C4-2B (cell line): ENCODE results near the gene GAST.
"Not testable (repeated sequence)": the region's sequence is repeated elsewhere in the genome, so short reads cannot be mapped to it uniquely, and the experiment has no call there.

Experiments used
- H3K27ac ChIP-seq: fragments of 450-650 bp; 2 replicates; pipeline ENCODE4 v1.5.1; 2017
- ZFX ChIP-seq: fragments of 450-650 bp; IDR thresholded peaks from 2 replicates; pipeline ENCODE4 v1.6.1; 2017
- TF ChIP-seq, protein P1 (sequence below): fragments of 450-650 bp; conservative IDR thresholded peaks from 2 replicates; pipeline ENCODE4 v1.5.1; 2017; ENCODE audit warnings: mild to moderate bottlenecking

The GAST gene

DNA sequence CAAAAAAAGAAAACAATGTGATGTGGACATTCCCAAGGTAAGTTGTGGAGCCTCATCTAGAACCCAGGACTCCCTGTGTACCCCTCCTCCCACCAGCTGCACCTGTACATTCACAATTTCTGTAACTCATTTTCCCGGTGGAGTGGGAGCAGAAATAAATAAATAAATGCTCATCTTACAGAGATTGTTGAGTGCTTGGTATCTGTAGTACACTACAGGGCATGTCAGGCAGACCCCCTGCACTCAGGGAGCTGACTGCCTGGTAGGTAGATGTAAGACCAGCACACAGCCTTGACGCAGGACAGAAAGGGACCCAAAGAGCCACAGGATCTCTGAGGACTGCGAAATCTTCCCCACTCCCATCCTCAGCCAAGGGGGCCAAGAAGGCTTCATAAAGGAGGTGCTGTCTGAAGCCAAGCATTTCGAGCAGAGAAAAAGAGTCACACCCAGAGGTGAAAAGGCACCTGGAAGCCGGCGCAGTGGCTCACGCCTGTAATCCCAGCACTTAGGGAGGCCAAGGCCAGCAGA is 16.9 kb upstream of the GAST start:
- no peak for TF ChIP-seq ZFX
- TF ChIP-seq, protein P1, sequence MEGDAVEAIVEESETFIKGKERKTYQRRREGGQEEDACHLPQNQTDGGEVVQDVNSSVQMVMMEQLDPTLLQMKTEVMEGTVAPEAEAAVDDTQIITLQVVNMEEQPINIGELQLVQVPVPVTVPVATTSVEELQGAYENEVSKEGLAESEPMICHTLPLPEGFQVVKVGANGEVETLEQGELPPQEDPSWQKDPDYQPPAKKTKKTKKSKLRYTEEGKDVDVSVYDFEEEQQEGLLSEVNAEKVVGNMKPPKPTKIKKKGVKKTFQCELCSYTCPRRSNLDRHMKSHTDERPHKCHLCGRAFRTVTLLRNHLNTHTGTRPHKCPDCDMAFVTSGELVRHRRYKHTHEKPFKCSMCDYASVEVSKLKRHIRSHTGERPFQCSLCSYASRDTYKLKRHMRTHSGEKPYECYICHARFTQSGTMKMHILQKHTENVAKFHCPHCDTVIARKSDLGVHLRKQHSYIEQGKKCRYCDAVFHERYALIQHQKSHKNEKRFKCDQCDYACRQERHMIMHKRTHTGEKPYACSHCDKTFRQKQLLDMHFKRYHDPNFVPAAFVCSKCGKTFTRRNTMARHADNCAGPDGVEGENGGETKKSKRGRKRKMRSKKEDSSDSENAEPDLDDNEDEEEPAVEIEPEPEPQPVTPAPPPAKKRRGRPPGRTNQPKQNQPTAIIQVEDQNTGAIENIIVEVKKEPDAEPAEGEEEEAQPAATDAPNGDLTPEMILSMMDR, result no peak
- H3K27ac ChIP-seq, result no peak overlapping the region

DNA sequence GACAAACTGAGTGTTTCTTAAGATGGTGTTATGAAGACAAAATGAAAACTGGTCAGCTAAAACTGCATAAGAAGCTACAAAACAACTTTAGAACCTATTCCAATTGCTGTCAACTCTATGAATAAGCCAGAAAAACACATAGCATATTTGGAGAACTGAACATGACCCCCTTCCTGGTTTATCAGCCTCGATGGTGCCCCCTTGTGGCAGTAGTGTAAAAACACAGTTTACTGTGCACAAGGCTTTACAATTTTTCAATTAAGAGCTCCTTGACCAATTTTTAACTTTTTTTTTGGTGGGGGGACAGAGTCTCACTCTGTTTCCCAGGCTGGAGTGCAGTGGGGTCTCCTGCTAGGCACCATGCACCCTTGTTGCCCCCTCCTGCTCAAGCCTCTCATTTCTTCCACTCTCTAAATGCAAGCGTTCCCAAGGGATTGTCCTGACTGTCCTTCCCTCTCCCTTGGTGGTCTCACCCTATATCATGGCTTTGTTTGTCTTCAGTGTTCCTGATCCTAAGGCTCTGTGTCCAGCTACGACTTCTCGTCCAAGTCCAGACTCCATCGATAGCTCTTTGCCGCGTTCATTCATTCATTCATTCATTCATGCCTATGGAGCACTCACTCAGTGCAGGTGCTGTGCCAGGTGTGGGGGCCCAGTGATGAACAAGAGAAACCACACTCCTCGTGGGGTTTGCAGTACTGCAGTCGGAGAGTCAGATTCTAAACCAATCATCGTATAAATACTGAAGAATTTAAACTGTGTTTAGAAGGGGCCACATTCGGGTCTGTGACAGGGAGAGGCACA is 16.0 kb upstream of the GAST start:
- no peak overlapping the region for H3K27ac ChIP-seq
- no peak for TF ChIP-seq ZFX
- TF ChIP-seq, protein P1, result peak; percentile 94

DNA sequence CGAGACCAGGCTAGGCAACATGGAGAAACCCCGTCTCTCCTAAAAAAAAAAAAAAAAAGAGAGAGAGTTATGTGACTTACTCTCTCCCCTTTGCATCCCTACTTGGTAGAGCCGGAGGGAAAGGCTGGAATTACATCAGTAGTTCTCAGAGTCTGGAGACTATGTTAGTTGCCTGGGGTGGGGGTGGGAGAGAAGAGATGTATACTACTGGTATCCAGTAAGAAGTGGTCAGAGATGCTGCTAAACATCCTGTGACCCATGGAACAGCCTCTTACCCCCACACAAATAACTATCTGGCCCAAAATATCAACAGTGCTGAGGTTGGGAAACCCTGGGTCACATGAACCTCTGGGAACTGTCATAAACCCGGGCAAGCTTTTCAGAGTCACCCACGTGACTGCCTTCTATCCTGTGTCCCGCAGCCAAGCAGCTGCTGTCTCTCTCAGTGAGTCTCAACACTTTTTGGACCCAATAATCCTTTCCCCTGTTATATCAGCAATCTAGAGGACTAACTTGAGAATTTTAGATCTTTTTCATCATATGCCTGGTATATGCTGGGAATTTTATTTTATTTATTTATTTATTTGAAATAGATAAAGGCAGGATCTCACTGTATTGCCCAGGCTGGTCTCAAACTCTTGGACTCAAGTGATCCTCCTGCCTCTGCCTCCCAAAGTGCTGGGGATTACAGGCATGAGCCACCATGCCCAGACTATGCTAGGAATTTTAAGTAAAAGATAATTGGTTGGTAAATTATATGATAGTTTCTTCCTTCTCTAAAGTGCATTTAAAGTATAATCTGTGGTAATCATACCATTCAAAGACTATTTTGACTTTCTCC is 14.8 kb upstream of the GAST start:
- TF ChIP-seq ZFX, result no peak
- TF ChIP-seq, protein P1, result no peak
- no peak overlapping the region for H3K27ac ChIP-seq

DNA sequence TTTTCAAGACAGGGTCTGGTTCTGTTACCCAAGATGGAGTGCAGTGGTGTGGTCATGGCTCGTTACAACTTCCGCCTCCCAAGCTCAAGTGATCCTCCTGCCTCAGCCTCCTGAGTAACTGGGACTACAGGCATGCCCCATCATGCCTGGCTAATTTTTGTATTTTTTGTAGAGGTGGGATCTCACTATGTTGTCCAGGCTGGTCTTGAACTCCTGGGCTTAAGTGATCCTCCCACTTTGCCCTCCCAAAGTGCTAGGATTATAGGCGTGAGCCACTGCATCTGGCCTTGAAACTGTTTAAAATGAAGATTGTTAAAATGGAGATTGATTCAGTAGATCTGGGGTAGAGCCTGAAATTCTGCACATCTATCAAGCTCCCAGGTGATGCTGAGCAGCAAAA is 11.3 kb upstream of the GAST start:
- H3K27ac ChIP-seq, result not testable (repeated sequence)

DNA sequence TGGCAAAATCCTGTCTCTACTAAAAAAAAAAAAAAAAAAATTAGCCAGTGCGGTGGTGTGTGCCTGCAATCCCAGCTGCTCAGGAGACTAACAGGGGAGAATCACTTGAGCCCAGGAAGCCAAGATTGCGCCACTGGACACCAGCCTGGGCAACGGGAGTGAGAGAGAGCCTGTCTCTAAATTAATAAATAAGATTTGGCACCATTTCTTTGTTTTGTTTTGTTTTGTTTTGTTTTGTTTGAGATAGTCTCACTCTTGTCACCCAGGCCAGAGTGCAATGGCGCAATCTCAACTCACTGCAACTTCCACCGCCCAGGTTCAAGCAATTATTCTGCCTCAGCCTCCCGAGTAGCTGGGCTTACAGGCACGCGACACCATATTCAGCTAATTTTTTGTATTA is 9.4 kb upstream of the GAST start:
- no peak for TF ChIP-seq ZFX
- TF ChIP-seq, protein P1, result no peak
- H3K27ac ChIP-seq, result no peak overlapping the region

DNA sequence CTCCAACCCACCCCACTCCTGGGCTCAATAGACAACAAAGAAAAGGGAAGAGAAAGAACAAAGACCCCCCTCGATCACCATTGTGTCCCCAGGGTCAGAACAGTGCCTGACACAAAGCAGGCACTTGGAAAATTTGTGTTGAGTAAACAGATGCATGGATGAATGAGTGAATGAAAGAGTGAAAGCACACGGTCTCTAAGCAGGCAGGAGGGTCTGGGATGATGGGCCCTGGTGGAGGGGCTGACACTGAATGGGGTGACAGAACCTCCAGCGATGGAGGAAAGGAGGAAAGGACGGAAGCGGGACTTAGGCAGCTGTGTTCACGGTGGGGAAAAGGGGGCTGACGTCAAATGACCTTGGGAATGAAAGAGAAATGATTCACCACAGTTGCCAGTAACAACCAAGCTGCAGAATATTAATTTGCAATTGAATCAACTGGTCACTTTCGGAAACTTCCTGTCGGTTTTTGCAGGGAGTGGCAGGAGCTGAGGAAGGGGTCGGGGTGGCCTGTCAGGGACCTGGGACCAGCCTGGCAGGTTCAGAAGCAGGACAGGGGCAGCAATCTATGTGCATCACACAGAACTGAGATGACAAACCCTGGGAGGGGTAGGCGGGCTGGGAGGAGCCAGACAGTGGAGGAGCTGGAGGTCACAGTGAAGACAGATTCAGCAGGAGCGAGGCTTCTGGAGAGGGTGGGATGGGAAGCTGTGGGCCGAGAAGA is 6.7 kb upstream of the GAST start:
- TF ChIP-seq, protein P1, result no peak
- TF ChIP-seq ZFX, result no peak
- H3K27ac ChIP-seq, result no peak overlapping the region

DNA sequence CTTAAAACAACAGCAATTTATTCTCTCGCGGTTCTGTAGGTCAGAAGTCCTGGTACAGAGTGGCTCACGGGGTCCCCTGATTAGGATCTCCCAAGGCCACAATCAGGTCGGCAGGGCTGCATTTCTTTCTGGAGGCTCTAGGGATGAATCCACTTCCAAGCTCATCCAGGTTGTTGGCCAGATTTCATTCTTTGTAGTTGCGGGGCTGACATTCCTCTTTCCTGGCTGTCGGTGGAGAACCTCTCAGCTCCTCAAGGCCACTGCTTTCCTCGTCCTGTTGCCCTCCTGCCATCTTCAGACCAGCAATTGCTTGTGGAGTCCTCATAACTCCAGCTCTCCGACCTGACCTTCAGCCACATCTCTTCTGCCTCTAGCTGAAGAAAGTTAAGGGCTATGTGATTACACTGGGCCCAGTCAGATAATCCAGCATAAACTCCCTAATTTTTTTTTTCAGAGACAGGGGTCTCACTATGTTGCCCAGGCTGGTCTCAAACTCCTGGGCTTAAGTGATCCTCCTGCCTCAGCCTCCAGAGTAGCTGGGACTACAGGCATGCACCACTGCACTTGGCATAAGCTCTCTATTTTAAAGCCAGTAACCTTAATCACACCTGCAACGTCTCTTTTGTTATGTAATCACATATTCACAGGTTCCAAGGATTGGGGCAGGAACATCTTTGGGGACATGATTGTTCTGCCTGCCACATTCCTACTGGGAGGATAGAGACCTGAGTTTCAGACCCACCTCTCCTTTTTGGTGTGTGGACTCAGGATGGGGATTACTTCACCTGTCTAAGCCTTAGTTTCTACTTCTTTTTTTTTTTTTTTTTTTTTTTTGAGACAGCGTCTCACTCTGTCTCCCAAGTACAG is 4.1 kb upstream of the GAST start:
- TF ChIP-seq ZFX, result no peak
- TF ChIP-seq, protein P1, result no peak
- no peak overlapping the region for H3K27ac ChIP-seq
